GM23248 (cell line): Measurements from ENCODE around the gene HCRTR2. TPM values are rescaled to one million over a fixed set of nuclear protein-coding genes. Genes with fewer than 3 reads are reported as not detected.

Experiments used
- DNase-seq: peaks from one replicate; pipeline ENCODE4 v3.0.0-alpha.2; 2015
- H2AFZ ChIP-seq: fragments of 200-600 bp; sonication (generic); 2 replicates; pipeline ENCODE4 v1.6.1; 2016; ENCODE audit warnings: antibody characterized with exemption
- H3F3A ChIP-seq: fragments of 200-600 bp; sonication (generic); 2 replicates; pipeline ENCODE4 v1.6.1; 2016; ENCODE audit warnings: mild to moderate bottlenecking, antibody characterized with exemption, mixed run types; ENCODE audit not compliant: insufficient read depth
- H3K27ac ChIP-seq: fragments of 200-600 bp; sonication (generic); 2 replicates; pipeline ENCODE4 v1.5.1; 2016; ENCODE audit warnings: mild to moderate bottlenecking
- H3K27me3 ChIP-seq: fragments of 200-600 bp; sonication (generic); replicated peaks from 2 replicates; pipeline ENCODE4 v1.6.1; 2016; ENCODE audit warnings: mild to moderate bottlenecking; ENCODE audit not compliant: insufficient read depth
- H3K36me3 ChIP-seq: fragments of 200-600 bp; sonication (generic); 2 replicates; pipeline ENCODE4 v1.6.1; 2016; ENCODE audit warnings: low read depth, mild to moderate bottlenecking
- H3K4me1 ChIP-seq: fragments of 200-600 bp; sonication (generic); 2 replicates; pipeline ENCODE4 v1.6.1; 2016; ENCODE audit warnings: mild to moderate bottlenecking; ENCODE audit not compliant: insufficient read depth
- H3K4me2 ChIP-seq: fragments of 200-600 bp; sonication (generic); one replicate; pipeline ENCODE4 v1.6.1; 2016; ENCODE audit warnings: mild to moderate bottlenecking; ENCODE audit not compliant: unreplicated experiment
- H3K4me3 ChIP-seq: fragments of 200-600 bp; sonication (generic); 2 replicates; pipeline ENCODE4 v1.5.1; 2016; ENCODE audit warnings: mild to moderate bottlenecking
- H3K79me2 ChIP-seq: fragments of 200-600 bp; sonication (generic); 2 replicates; pipeline ENCODE4 v1.6.1; 2016; ENCODE audit warnings: mild to moderate bottlenecking; ENCODE audit not compliant: insufficient read depth
- H3K9ac ChIP-seq: fragments of 200-600 bp; sonication (generic); 2 replicates; pipeline ENCODE4 v1.6.1; 2016; ENCODE audit warnings: mild to moderate bottlenecking
- H3K9me2 ChIP-seq: fragments of 200-600 bp; sonication (generic); 2 replicates; pipeline ENCODE4 v1.6.1; 2016; ENCODE audit warnings: mixed run types, mild to moderate bottlenecking, moderate library complexity; ENCODE audit not compliant: insufficient read depth
- H3K9me3 ChIP-seq: fragments of 200-600 bp; sonication (generic); one replicate; pipeline ENCODE4 v1.6.1; 2017; ENCODE audit warnings: low read depth
- H4K20me1 ChIP-seq: fragments of 200-600 bp; sonication (generic); 2 replicates; pipeline ENCODE4 v1.6.0; 2016; ENCODE audit not compliant: insufficient read depth
- EZH2 ChIP-seq: fragments of 200-600 bp; sonication (generic); IDR thresholded peaks from 2 replicates; pipeline ENCODE4 v1.6.1; 2018; ENCODE audit warnings: antibody characterized with exemption, mild to moderate bottlenecking; ENCODE audit not compliant: insufficient read depth, poor library complexity, severe bottlenecking
- EZH2phosphoT487 ChIP-seq: fragments of 200-600 bp; sonication (generic); IDR thresholded peaks from 2 replicates; pipeline ENCODE4 v1.6.1; 2018; ENCODE audit warnings: antibody characterized with exemption, moderate library complexity, mild to moderate bottlenecking, low read depth; ENCODE audit not compliant: insufficient read depth
- WGBS, 2 experiments: methylation state at CpG; one replicate each; pipeline ENCODE4 v1.1.6; 2015 to 2017; ENCODE audit warnings: low lambda C conversion rate in 2 of 2, low coverage in 1 of 2; ENCODE audit errors: missing lambda C conversion rate in 2 of 2; 5-methylcytosine and 5-hydroxymethylcytosine counted together
- in situ Hi-C: fragments of 300-500 bp; cut with MboI; formaldehyde crosslinking; loops from 2 replicates; pipeline ENCODE4 v1.15.0; 2020
- polyA plus RNA-seq: library from polyadenylated mRNA; unstranded; fragments of >200 nt; fragmentation: Nextera tagmentation; extraction: Ambion mirVana; gene quantifications from 2 replicates; pipeline ENCODE4 v1.2.1, GENCODE V29; 2016
- total RNA-seq: library from RNA; depleted of rRNA; stranded (reverse); fragments of >200 nt; shearing (Covaris generic); gene quantifications from 2 replicates; pipeline ENCODE4 v1.2.3, GENCODE V29; 2014

The HCRTR2 gene
- total and polyA plus RNA-seq, 2 experiments from 2014 or later: not detected

GRCh38 chr6:55260181-55260580, 85.9 kb downstream of the HCRTR2 start:
- H3K9me2 ChIP-seq: no peaks in the 10 kb centered on the region
- H2AFZ ChIP-seq: no peak overlapping the region
- H3K9ac ChIP-seq: no peak overlapping the region
- H3K9me3 ChIP-seq: no peaks in the 10 kb centered on the region
- H3K27ac ChIP-seq: no peak overlapping the region
- H3K4me2 ChIP-seq: no peak overlapping the region
- no peak overlapping the region for H3K4me3 ChIP-seq
- no peaks in the 10 kb centered on the region for H3F3A ChIP-seq
- H3K36me3 ChIP-seq: no peaks in the 10 kb centered on the region
- no peaks in the 10 kb centered on the region for H3K4me1 ChIP-seq
- no peak for TF ChIP-seq EZH2phosphoT487
- no peak for TF ChIP-seq EZH2
- whole genome bisulfite sequencing, 2 experiments: 42 to 44% methylated on average over 2 of the region's 2 CpGs
- in situ Hi-C loops: no loop called here
- H3K27me3 ChIP-seq: 0 out of 2 replicates have a peak, but pooled peaks cover 7% of the 10 kb centered on the region
- no peaks in the 10 kb centered on the region for H3K79me2 ChIP-seq
- no peak for DNase-seq
- no peaks in the 10 kb centered on the region for H4K20me1 ChIP-seq

GRCh38 chr6:55265409-55266114, 91.2 kb downstream of the HCRTR2 start:
- Histone ChIP-seq H3K79me2 (no peaks in the 10 kb centered on the region), H3F3A (no peaks in the 10 kb centered on the region), H3K9me2 (no peaks in the 10 kb centered on the region), H4K20me1 (no peaks in the 10 kb centered on the region), H3K4me2 (no peak overlapping the region), H2AFZ (no peak overlapping the region), H3K4me1 (no peaks in the 10 kb centered on the region), H3K9ac (no peak overlapping the region), H3K27me3 (no peaks in the 10 kb centered on the region), H3K36me3 (no peaks in the 10 kb centered on the region), H3K4me3 (no peak overlapping the region), H3K9me3 (no peaks in the 10 kb centered on the region), H3K27ac (no peak overlapping the region)
- TF ChIP-seq EZH2 (no peak), EZH2phosphoT487 (no peak)
- 62 to 64% methylated on average over 4 of the region's 4 CpGs for WGBS, 2 experiments
- in situ Hi-C loops: no loop called here
- DNase-seq: no peak

GRCh38 chr6:55266896-55267295, 92.6 kb downstream of the HCRTR2 start:
- Histone ChIP-seq H3K79me2 (no peaks in the 10 kb centered on the region), H3K4me1 (no peaks in the 10 kb centered on the region), H3K27me3 (no peaks in the 10 kb centered on the region), H3K9me2 (no peaks in the 10 kb centered on the region), H3K36me3 (no peaks in the 10 kb centered on the region), H3F3A (no peaks in the 10 kb centered on the region), H4K20me1 (no peaks in the 10 kb centered on the region), H3K4me3 (no peak overlapping the region), H3K9ac (no peak overlapping the region), H3K4me2 (no peak overlapping the region), H2AFZ (no peak overlapping the region), H3K9me3 (no peaks in the 10 kb centered on the region), H3K27ac (no peak overlapping the region)
- DNase-seq: no peak
- 16 to 17% methylated on average over 2 of the region's 2 CpGs for WGBS, 2 experiments
- TF ChIP-seq EZH2 (no peak), EZH2phosphoT487 (no peak)
- in situ Hi-C loops: no loop called here

- Histone ChIP-seq H4K20me1 (no peaks in the 10 kb centered on the region), H3K4me3 (no peak overlapping the region), H3K9ac (no peak overlapping the region), H3K9me3 (no peaks in the 10 kb centered on the region), H2AFZ (no peak overlapping the region), H3K27ac (no peak overlapping the region), H3K4me1 (no peaks in the 10 kb centered on the region), H3K36me3 (no peaks in the 10 kb centered on the region), H3K9me2 (no peaks in the 10 kb centered on the region), H3K27me3 (peaks cover 11% of the 10 kb centered on the region; the same call in 1 of the 2 replicates), H3K4me2 (no peak overlapping the region), H3F3A (no peaks in the 10 kb centered on the region), H3K79me2 (no peaks in the 10 kb centered on the region)
- TF ChIP-seq EZH2: no peak
- no peak for TF ChIP-seq EZH2phosphoT487
- DNase-seq: peak; percentile 55
- WGBS, 2 experiments: 27 to 34% methylated on average over 15 of the region's 15 CpGs
- in situ Hi-C loops: no loop called here
These were observed 102.6 kb downstream of the HCRTR2 start for GRCh38 chr6:55276745-55277530.
